Type B pancreatic cell (in vitro differentiated cells): ENCODE data around the gene RTKN2. TPM values are rescaled to one million over a fixed set of nuclear protein-coding genes. Genes with fewer than 3 reads are reported as not detected.

Source experiments
- DNase-seq: peaks from one replicate; pipeline ENCODE4 v3.0.0; 2021; ENCODE audit warnings: mixed read lengths; ENCODE audit not compliant: unreplicated experiment; ENCODE audit errors: extremely low spot score
- H3K27ac Mint-ChIP-seq: 2 replicates; pipeline ENCODE4 v1.8.0; 2021; ENCODE audit warnings: mild to moderate bottlenecking, mixed read lengths
- H3K27me3 Mint-ChIP-seq: 2 replicates; pipeline ENCODE4 v1.8.0; 2021; ENCODE audit warnings: mixed read lengths
- H3K36me3 Mint-ChIP-seq: 2 replicates; pipeline ENCODE4 v1.8.0; 2021; ENCODE audit warnings: mixed read lengths
- H3K4me1 Mint-ChIP-seq: one replicate; pipeline ENCODE4 v1.8.0; 2021; ENCODE audit warnings: mixed read lengths; ENCODE audit not compliant: unreplicated experiment
- H3K4me3 Mint-ChIP-seq: 2 replicates; pipeline ENCODE4 v1.8.0; 2021; ENCODE audit warnings: mild to moderate bottlenecking, mixed read lengths
- H3K9me3 Mint-ChIP-seq: 2 replicates; pipeline ENCODE4 v1.8.0; 2021; ENCODE audit warnings: mixed read lengths
- total RNA-seq: library from RNA; stranded (reverse); gene quantifications from 2 replicates; pipeline ENCODE4 v1.2.1, GENCODE V29; 2021; ENCODE audit warnings: low replicate concordance
- TF ChIP-seq, protein P1 (sequence below): fragments of 200-600 bp; sonication (generic); conservative IDR thresholded peaks from 2 replicates; pipeline ENCODE4 v1.5.0; 2021; ENCODE audit warnings: antibody characterized with exemption, mild to moderate bottlenecking

RTKN2 gene
- total RNA-seq, 1 donor from 2014 or later, result 10.0 TPM

DNA sequence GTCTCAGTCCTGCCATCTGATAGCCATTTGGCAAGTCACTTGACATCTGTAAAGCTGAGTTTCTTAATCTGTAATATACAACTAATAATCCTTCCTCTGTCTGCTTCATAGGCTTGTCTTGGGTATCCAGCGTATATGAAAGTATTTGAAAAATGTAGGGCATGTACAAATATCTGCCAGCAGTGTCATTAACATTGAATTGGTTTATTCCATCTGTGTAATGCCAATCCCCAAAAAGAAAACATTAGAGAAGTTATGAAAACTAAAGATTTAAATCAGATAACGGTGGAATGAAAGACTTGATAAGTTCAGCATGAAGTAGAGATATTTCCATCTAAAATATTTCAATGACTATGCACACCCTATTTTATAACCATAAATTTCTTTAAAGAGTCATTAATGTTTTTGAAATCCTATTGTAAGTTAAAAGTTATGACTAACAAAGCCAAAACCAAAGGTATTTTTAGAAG, 9.8 kb upstream of the RTKN2 start:
- TF ChIP-seq, protein P1, sequence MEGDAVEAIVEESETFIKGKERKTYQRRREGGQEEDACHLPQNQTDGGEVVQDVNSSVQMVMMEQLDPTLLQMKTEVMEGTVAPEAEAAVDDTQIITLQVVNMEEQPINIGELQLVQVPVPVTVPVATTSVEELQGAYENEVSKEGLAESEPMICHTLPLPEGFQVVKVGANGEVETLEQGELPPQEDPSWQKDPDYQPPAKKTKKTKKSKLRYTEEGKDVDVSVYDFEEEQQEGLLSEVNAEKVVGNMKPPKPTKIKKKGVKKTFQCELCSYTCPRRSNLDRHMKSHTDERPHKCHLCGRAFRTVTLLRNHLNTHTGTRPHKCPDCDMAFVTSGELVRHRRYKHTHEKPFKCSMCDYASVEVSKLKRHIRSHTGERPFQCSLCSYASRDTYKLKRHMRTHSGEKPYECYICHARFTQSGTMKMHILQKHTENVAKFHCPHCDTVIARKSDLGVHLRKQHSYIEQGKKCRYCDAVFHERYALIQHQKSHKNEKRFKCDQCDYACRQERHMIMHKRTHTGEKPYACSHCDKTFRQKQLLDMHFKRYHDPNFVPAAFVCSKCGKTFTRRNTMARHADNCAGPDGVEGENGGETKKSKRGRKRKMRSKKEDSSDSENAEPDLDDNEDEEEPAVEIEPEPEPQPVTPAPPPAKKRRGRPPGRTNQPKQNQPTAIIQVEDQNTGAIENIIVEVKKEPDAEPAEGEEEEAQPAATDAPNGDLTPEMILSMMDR, result no peak
- no peaks in the 10 kb centered on the region for H3K9me3 Mint-ChIP-seq
- no peak overlapping the region for H3K4me3 Mint-ChIP-seq
- H3K27me3 Mint-ChIP-seq, result no peaks in the 10 kb centered on the region
- no peak for DNase-seq
- H3K27ac Mint-ChIP-seq, result no peak overlapping the region
- no peaks in the 10 kb centered on the region for H3K4me1 Mint-ChIP-seq
- no peaks in the 10 kb centered on the region for H3K36me3 Mint-ChIP-seq

DNA sequence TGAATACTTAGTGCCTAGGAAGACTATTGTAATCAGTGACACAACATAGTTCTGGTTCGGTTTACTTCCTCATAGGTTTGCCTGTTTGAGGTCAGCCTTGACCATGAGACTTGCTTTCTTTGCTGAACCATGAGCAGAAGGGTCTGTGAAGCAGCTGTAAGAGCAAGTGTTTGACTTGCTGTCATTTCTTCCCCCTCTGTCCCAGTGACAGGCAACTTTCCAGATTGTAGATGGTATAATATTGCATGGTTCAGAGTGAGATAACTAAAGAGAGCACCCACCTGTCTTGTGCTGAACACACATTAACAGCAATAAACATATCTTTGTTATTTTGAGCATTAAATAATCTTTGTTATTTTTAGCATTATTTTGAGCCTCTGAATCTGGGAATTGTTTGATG, 9.3 kb upstream of the RTKN2 start:
- Mint-ChIP-seq H3K9me3 (no peaks in the 10 kb centered on the region), H3K4me1 (no peaks in the 10 kb centered on the region), H3K27me3 (no peaks in the 10 kb centered on the region), H3K36me3 (no peaks in the 10 kb centered on the region), H3K4me3 (no peak overlapping the region), H3K27ac (no peak overlapping the region)
- TF ChIP-seq, protein P1, result no peak
- DNase-seq, result no peak

DNA sequence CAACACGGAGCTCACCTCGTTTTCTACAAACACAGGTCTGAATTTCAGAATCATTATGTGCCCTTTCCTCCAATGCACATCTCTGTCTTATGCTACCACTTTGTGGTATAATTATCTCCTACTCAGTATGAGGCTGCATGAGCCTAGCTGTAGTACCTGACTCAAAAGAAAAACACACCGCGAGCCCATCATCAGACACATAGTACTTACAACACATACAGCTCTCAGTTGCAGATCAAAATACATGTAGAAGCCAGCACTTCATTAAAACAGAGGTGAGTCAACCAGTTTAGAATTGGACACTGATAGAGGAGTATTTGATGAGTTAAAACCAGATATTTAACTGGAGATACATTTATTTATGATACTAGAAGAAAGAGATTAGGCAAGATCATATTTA, 1.4 kb upstream of the RTKN2 start:
- peaks cover 10% of the 10 kb centered on the region for H3K27me3 Mint-ChIP-seq
- peaks cover 14% of the 10 kb centered on the region for H3K4me1 Mint-ChIP-seq
- no peaks in the 10 kb centered on the region for H3K36me3 Mint-ChIP-seq
- H3K9me3 Mint-ChIP-seq, result no peaks in the 10 kb centered on the region
- TF ChIP-seq, protein P1, result no peak
- DNase-seq, result no peak
- H3K4me3 Mint-ChIP-seq, result peak overlapping the region; percentile 86
- peak overlapping the region; percentile 9 for H3K27ac Mint-ChIP-seq

- no peaks in the 10 kb centered on the region for H3K36me3 Mint-ChIP-seq
- H3K27ac Mint-ChIP-seq, result no peak overlapping the region
- TF ChIP-seq, protein P1, result no peak
- peak overlapping the region; percentile 86 for H3K4me3 Mint-ChIP-seq
- H3K9me3 Mint-ChIP-seq, result no peaks in the 10 kb centered on the region
- no peak for DNase-seq
- H3K4me1 Mint-ChIP-seq, result peaks cover 25% of the 10 kb centered on the region
- peaks cover 10% of the 10 kb centered on the region for H3K27me3 Mint-ChIP-seq
These were observed 631 bp downstream of the RTKN2 start for GRCh38 chr10:62268027-62268398.

DNA sequence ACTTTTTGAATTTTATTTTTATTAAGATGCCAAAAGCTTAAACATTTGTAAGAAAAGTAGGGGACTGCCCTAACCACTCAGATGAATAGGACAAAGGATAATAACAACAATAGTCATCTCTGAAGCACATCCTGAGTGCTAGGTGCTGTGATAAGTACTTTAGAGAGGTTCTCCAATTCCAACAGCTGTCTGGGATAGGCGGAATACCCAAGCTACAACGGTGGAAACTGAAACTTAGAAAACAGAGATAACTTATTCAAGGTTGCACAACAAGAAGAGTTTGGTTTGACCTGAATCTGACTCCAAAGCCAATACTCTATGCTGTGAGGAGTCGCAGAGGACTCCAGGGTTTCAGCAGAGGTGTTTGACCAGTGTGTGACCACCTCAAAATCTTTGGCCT, 2.0 kb downstream of the RTKN2 start:
- TF ChIP-seq, protein P1, result no peak
- no peak overlapping the region for H3K27ac Mint-ChIP-seq
- H3K9me3 Mint-ChIP-seq, result no peaks in the 10 kb centered on the region
- H3K4me1 Mint-ChIP-seq, result peaks cover 25% of the 10 kb centered on the region
- H3K27me3 Mint-ChIP-seq, result peaks cover 9% of the 10 kb centered on the region
- H3K36me3 Mint-ChIP-seq, result no peaks in the 10 kb centered on the region
- peak overlapping the region; percentile 86 for H3K4me3 Mint-ChIP-seq
- DNase-seq, result no peak

DNA sequence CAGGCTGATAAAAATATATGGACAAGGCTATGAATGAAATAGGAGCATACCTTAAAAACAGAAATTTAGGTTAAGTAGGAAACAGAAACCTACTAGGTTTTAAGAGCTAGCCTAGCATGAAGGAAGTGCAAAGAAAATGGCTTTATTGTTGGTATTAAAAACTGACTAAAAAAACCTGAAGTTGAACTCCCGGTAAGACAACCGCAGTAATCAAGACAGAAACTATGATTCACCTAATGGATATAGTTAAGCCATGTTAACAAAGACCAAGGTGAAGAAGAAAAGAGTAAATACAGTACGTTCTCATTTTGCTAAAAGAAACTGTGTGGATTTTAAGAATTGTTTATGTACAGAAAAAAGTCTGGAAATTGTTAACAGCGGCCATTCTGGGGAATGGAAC, 2.5 kb downstream of the RTKN2 start:
- H3K4me1 Mint-ChIP-seq, result peaks cover 25% of the 10 kb centered on the region
- H3K27me3 Mint-ChIP-seq, result peaks cover 5% of the 10 kb centered on the region
- H3K36me3 Mint-ChIP-seq, result no peaks in the 10 kb centered on the region
- no peak for DNase-seq
- H3K4me3 Mint-ChIP-seq, result peak overlapping the region; percentile 35
- no peaks in the 10 kb centered on the region for H3K9me3 Mint-ChIP-seq
- H3K27ac Mint-ChIP-seq, result no peak overlapping the region
- TF ChIP-seq, protein P1, result no peak
